NCI-H2171 treated with DMSO at 0.1 percent for 48 hours (cell line): ENCODE results near the gene BLNK.

Source experiments
- DNase-seq: peaks from one replicate; lab custom pipeline; 2025; lab: John Stamatoyannopoulos, UW

Gene BLNK

GRCh38 chr10:96261930-96262329 is 9.4 kb downstream of the BLNK start:
- DNase-seq: no peak

GRCh38 chr10:96261132-96261531 is 10.2 kb downstream of the BLNK start:
- DNase-seq: no peak

GRCh38 chr10:96260014-96260413 is 11.4 kb downstream of the BLNK start:
- DNase-seq: peak; percentile 68

GRCh38 chr10:96259150-96259549 is 12.2 kb downstream of the BLNK start:
- DNase-seq: peak; percentile 72

- DNase-seq: no peak
Observed at GRCh38 chr10:96257944-96258343, 13.4 kb downstream of the BLNK start.

GRCh38 chr10:96255549-96256333 is 15.6 kb downstream of the BLNK start:
- DNase-seq: peak; percentile 75

- no peak for DNase-seq
Observed at GRCh38 chr10:96254976-96255375, 16.4 kb downstream of the BLNK start.

- DNase-seq: no peak
Observed at GRCh38 chr10:96252730-96253129, 18.6 kb downstream of the BLNK start.

- DNase-seq: no peak
Observed at GRCh38 chr10:96250349-96250748, 21.0 kb downstream of the BLNK start.

GRCh38 chr10:96249264-96249663 is 22.1 kb downstream of the BLNK start:
- no peak for DNase-seq

- DNase-seq: no peak
Observed at GRCh38 chr10:96244354-96244753, 27.0 kb downstream of the BLNK start.

GRCh38 chr10:96243296-96243695 is 28.1 kb downstream of the BLNK start:
- DNase-seq: no peak

GRCh38 chr10:96242822-96243221 is 28.5 kb downstream of the BLNK start:
- no peak for DNase-seq

GRCh38 chr10:96238646-96239623 is 32.4 kb downstream of the BLNK start:
- no peak for DNase-seq

GRCh38 chr10:96236876-96237275 is 34.5 kb downstream of the BLNK start:
- no peak for DNase-seq

GRCh38 chr10:96236090-96236478 is 35.3 kb downstream of the BLNK start:
- no peak for DNase-seq

- no peak for DNase-seq
Observed at GRCh38 chr10:96235326-96236089, 35.9 kb downstream of the BLNK start.

GRCh38 chr10:96233959-96234358 is 37.4 kb downstream of the BLNK start:
- DNase-seq: no peak

GRCh38 chr10:96230527-96230926 is 40.8 kb downstream of the BLNK start:
- no peak for DNase-seq

GRCh38 chr10:96229568-96230030 is 41.8 kb downstream of the BLNK start:
- peak; percentile 49 for DNase-seq

- no peak for DNase-seq
Observed at GRCh38 chr10:96228408-96228994, 42.9 kb downstream of the BLNK start.

- DNase-seq: no peak
Observed at GRCh38 chr10:96227206-96227605, 44.2 kb downstream of the BLNK start.
